ENCODE results near the gene SLC6A18.
A peak's percentile ranks its signal among the peaks of the same experiment; 100 is the strongest.

The SLC6A18 gene

GRCh38 chr5:1187234-1187949 is 37.8 kb upstream of the SLC6A18 start:
- DNase-seq (ENCODE audit: low spot score), result no peak

GRCh38 chr5:1187950-1188334 is 37.2 kb upstream of the SLC6A18 start:
- DNase-seq (ENCODE audit: low spot score), result no peak

GRCh38 chr5:1188464-1188863 is 36.7 kb upstream of the SLC6A18 start:
- DNase-seq (ENCODE audit: low spot score), result no peak

GRCh38 chr5:1189269-1189668 is 35.9 kb upstream of the SLC6A18 start:
- no peak for DNase-seq (ENCODE audit: low spot score)

- no peak for DNase-seq (ENCODE audit: low spot score)
Measured at GRCh38 chr5:1190278-1190677, 34.9 kb upstream of the SLC6A18 start.

- DNase-seq (ENCODE audit: low spot score), result no peak
Measured at GRCh38 chr5:1190837-1191239, 34.3 kb upstream of the SLC6A18 start.

GRCh38 chr5:1192971-1193590 is 32.1 kb upstream of the SLC6A18 start:
- no peak for DNase-seq (ENCODE audit: low spot score)

- DNase-seq (ENCODE audit: low spot score), result no peak
Measured at GRCh38 chr5:1193591-1193985, 31.6 kb upstream of the SLC6A18 start.

GRCh38 chr5:1194378-1194777 is 30.8 kb upstream of the SLC6A18 start:
- DNase-seq (ENCODE audit: low spot score), result no peak

GRCh38 chr5:1195439-1195838 is 29.7 kb upstream of the SLC6A18 start:
- no peak for DNase-seq (ENCODE audit: low spot score)

- DNase-seq (ENCODE audit: low spot score), result no peak
Measured at GRCh38 chr5:1195916-1196315, 29.3 kb upstream of the SLC6A18 start.

GRCh38 chr5:1196562-1196961 is 28.6 kb upstream of the SLC6A18 start:
- DNase-seq (ENCODE audit: low spot score), result no peak

GRCh38 chr5:1197876-1198666 is 27.1 kb upstream of the SLC6A18 start:
- DNase-seq (ENCODE audit: low spot score), result no peak

GRCh38 chr5:1199340-1199648 is 25.9 kb upstream of the SLC6A18 start:
- no peak for DNase-seq (ENCODE audit: low spot score)

- peak; percentile 61 for DNase-seq (ENCODE audit: low spot score)
Measured at GRCh38 chr5:1199649-1200494, 25.3 kb upstream of the SLC6A18 start.

- DNase-seq (ENCODE audit: low spot score), result no peak
Measured at GRCh38 chr5:1200495-1201326, 24.5 kb upstream of the SLC6A18 start.

GRCh38 chr5:1201327-1202025 is 23.7 kb upstream of the SLC6A18 start, which contains the start of gene SLC6A19:
Gene SLC6A19, plus strand, starts transcription at chr5:1201595. Its CDS starts 56 bp downstream, at chr5:1201651.
- DNase-seq (ENCODE audit: low spot score), result no peak

- DNase-seq (ENCODE audit: low spot score), result no peak
Measured at GRCh38 chr5:1202026-1202797, 23.0 kb upstream of the SLC6A18 start.

GRCh38 chr5:1202798-1203185 is 22.4 kb upstream of the SLC6A18 start:
- DNase-seq (ENCODE audit: low spot score), result no peak
